HG03354 (cell line): ENCODE measurements around the gene VPS13D.
A peak's percentile ranks its signal among the peaks of the same experiment; 100 is the strongest.

Experiments
- ATAC-seq: cut with Tn5 transposase; IDR thresholded peaks from one replicate; pipeline ENCODE4 v1.9.1; 2021; ENCODE audit warnings: mild to moderate bottlenecking; ENCODE audit not compliant: unreplicated experiment, poor library complexity, severe bottlenecking

Gene VPS13D

DNA sequence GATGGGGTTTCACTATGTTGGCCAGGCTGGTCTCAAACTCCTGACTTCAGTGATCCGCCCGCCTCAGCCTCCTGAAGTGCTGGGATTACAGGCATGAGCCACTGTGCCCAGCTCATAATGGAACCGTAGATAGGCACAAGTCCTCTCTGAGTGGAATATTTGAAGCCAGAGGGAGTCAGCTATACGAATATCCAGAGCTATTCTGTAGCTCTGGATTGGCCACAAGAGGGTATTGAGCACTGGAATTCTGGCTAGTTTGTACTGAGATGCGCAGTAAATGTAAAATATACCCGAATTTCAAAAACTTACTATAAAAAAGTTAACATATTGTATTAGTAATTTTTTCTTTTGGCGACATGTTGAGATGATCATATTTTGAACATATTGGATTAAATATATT is 851 bp upstream of the VPS13D start:
- ATAC-seq = no peak

DNA sequence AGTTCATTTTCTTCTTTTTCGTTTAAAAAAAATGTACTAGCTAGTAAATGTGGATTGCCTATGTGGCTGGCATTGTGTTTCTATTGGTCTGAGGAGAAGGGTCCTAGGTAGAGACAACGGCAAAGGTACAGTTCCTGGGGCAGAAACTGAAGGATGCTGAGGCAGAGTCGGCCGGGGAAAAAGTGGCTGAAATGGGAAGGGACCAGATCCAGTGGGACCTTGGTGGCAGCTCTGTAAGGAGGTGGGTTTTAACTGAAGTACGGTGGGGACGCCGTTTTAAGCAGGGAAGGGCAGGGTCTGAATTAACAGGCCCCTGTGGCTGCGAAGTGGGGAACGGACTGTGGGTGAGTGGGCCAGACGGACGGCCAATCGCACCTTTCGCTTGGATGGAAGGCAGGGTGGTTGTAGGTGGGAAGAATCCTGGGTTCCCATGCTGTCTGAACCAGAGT is 420 bp upstream of the VPS13D start:
- ATAC-seq = peak; percentile 4

DNA sequence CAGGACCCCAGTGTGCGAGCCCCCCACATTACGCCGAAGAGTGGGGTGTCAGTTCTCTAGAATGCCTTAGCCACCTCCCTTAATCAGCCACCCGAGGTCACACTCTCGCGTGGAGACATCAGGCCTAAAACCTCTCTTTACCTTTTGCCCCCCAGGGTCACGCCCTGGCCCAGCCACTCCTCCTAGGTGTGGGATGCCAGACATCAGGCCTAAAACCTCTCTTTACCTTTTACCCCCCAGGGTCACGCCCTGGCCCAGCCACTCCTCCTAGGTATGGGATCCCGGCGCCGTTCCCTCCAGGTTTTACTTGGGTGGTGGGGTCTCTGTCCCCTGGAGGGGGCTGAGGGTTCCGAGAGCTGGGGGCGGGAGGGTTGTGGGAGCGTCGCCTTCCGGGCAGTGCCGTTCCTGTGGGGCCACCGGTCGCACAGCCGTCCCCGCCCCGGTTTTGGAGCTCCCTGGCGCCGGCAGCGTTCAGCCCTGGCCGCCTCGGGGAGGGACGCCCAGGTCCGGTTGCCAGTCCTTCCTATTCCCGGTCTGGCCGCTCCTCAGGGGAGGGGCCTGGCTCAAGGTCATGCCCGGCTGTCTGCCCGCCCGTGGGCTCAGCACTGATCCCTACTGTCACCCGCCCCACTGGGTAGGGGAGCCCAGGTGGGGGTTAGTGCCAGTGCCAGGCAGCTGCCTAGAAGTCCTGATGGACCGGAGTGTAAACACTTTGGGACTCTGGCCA is 882 bp downstream of the VPS13D start:
- peak; percentile 22 for ATAC-seq

DNA sequence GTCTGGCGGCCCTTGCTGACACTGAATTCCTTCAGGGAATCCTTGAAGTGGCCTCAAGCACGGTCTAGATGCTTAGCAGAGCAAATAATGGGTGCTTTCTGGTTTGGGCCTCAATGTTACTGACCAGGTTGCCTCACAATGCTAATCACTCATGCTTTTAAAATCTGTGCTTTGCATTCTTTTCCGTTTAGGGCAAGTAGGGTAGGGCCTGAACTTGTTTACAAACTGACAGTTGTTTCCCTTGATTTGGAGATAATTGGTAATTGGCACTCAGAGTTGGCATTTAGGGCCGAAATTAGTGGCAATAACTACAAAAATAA is 1.4 kb downstream of the VPS13D start:
- ATAC-seq = no peak

DNA sequence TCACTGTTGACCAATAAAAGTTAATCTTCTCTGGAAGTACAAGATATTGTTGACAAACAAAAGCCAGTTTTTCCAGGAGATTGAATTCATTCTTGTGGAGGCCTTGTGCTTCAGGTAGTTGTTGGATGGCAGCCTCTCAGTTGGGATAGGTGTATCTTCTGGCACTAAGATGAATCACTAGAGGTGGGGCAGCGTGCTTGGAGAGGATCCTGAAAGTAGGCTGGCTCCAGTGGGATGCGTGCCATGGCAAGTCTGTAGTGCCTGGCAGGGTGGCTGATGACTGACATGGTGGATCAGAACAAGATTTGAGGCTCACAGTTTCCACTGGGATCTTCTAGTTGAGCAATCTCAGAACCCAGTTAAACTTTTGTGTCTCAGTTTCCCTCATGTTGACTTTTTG is 2.4 kb downstream of the VPS13D start:
- ATAC-seq = no peak

DNA sequence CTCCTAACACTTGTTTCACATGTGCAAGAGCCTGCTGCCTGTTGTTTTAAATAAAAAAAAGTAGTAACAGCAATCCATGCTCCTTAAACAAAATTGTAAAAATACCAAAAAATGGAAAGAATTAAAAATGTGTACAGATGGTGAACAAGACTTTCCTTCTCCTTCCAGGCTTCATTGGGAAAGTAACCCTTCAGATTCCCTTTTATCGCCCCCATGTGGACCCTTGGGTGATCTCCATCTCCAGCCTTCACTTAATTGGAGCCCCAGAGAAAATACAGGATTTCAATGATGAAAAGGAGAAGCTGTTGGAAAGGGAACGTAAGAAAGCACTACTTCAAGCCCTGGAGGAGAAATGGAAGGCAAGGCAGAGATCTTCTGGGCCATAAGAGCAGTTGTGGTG is 14.2 kb downstream of the VPS13D start:
- no peak for ATAC-seq

DNA sequence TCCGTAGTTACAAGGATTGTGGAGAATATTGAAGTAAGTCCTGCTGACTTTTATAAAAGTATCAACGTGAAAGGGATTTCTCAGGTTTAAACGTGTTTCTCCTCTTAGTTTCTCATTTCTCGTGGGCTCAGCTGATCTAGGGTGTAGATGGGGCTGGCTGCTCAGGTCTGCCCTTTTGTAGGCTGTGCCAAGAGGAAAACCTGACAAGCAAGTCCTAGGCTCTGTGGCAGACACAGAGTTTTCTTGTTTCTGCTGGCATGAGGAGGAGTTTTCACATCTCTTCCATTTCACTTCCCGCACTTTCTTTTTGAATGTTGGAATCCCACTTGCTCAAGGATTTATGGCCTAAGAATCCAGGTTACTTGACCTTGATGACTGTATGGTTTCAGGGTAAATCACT is 14.8 kb downstream of the VPS13D start:
- no peak for ATAC-seq

DNA sequence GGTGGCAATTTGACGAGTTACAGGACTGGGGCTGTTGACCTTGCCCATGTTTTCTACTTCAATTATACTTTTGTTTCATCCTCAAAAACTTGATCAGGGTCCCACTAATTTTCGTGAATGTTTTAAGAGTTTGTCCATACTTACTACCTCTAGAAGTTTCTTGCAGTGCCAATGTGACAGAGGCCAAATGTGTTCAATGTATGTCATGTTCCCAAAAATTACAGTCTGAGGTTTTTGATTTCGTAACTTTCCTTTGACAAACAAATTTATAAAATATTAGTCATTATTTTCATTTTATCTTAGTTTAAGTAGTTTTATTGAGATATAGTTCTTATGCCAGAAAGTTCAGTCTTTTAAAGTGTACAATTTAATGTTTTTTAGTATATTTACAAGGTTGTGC is 15.3 kb downstream of the VPS13D start:
- ATAC-seq = no peak

DNA sequence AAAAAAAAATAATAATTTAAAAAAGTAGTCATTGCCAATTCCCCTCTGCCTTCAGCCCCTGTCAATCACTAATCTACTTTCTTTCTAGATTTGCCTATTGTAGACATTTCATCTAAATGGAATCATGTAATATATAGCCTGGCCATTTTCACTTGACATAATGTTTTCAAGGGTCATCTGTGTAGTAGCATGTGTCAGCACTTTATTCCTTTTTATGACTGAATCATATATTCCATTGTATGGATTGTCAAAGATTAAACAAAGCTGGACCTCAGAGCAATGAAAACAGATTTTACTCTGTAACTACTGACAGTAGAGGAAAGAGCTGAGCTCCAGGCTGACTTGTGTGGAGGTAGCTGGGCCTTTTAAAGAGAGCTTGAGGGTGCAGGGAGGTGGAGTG is 15.9 kb downstream of the VPS13D start:
- no peak for ATAC-seq

DNA sequence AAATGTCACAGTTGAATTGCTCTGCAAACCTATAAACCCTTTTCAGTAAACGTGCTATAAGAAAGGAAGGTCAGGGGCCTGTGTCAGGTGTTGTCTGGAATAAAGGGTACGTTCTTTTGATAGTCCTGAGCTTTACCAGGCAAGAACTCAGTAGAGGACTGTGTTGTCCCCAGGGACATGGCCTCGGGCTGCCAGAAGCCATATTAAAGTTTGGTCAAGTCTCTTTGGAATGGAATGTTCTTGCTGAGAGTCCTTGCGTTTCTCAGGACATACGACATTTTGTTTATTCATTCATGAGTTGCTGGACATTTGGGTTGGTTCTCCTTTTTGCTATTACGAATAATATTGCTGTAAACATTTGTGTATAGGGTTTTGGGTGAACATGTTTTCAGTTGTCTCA is 16.8 kb downstream of the VPS13D start:
- no peak for ATAC-seq

DNA sequence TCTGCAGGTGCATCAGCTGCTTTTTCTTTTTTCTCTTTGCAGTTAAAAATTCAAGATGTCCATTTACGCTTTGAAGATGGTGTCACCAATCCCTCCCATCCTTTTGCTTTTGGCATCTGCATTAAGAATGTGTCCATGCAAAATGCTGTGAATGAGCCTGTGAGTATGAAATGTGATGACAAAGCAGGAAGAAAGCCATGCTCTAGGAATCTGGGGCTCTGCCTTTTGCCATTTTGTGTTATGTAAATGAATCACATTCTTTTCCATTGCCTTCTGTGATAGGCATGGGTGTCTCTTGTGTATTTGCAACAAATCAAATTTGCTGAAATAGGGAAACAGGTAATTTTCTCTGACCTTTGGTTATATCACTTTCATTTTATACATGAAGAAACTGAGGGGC is 19.4 kb downstream of the VPS13D start:
- ATAC-seq = no peak

DNA sequence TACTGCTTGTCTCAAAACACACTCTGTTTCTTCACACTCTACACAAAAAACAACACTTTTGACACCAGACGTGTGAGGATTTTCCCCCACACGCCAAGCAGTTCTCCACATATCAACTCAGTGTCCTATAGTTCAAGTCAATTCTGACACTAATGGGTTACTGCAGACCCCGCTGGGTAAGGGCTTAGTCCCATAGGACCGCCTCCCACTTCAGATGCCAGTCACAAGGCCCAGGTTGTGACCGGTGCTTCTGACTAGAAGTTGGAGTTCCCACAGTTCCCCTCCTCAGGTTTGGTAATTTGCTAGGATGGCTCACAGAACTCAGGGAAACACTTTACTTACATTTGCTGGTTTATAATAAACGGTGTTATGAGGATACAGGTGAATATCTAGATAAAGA is 19.9 kb downstream of the VPS13D start:
- ATAC-seq = no peak

DNA sequence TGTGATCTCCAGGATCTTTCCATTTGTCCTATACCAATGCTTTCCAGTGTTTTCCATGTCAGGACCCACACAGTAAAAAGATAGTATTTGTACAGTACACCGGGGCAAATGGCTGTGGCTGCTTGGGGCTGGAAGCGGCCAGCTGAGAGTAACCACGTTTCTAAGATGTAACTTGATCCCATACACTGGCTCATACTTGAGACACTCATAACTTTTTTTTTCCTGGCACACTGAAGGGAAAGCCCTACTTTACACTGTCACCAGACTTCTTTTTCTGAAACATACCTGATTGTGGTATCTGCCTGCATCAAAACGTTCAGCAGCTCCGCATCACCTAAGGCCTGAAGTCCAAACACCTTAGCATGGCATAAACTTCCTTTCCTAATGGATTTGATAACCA is 21.6 kb downstream of the VPS13D start:
- ATAC-seq = no peak

DNA sequence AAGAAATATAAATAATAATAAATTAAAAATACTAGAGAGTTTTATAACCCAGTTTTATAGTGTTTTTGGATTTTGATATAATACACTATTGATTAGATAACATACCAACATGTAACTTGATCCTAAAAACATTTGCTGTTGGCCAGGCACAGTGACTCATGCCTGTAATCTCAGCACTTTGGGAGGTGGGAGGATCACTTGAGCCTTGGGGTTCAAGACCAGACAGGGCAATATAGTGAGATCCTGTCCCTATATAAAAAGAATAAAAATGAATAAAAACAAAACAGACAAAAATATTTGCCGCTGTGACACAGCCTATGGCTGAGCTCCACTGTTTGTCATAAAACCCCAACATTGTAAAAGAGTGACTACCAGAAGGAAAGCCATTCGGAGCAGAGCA is 26.1 kb downstream of the VPS13D start:
- no peak for ATAC-seq

DNA sequence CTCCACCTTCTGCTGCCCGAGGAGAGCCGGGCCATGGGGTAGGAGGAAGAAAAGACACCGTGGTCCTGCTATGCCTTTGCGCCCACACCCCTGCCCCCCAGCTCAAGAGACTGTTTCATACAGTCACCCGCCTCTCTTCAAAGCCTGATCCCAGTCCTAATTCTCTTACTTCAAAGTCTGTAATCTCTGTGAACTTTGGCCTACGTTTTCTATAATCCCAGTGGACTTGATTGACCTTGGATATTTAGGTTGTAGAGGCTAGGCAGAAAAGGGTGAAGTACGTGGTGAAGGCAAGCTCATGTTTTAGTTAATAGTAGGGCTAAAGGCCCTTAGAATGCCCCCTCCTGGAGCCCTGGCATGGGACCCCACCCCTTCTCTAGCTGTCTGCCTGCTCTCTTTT is 28.4 kb downstream of the VPS13D start:
- ATAC-seq = no peak

DNA sequence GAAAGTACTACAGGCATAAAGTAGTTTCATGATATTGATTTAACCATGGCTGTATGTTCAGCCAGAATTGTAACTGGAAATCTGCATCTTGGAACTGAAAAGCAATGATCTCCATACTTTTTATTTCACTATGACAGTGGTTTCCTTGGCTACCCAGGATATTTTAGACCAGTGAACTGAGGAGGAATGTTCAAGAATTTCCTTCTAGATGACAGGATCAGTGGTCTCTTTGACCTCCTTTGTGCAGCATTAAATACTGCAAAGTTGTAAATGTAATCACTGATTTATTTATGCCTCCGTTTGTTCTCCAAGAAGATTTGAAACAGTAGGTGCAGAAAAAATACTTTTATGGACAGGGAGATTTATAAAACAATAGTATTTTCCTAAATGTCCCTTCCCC is 39.5 kb downstream of the VPS13D start:
- ATAC-seq = no peak

DNA sequence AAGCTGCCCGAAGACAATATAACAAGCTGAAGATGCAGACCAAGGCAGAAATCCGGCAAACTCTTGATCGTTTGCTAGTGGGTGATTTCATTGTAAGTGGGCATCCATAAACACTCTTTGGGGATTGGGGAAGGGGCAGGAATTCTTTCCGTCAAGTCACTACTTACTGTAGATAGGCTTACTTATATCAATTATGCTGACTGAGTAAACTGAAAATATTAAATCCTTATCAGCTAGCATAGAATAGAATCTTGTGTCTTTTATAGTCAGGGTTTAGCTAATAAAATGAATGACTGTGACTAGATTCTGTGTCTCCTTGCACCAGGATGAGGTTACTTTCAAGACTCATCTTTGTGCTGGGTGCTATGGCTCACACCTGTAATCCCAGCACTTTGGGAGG is 41.2 kb downstream of the VPS13D start:
- ATAC-seq = no peak

DNA sequence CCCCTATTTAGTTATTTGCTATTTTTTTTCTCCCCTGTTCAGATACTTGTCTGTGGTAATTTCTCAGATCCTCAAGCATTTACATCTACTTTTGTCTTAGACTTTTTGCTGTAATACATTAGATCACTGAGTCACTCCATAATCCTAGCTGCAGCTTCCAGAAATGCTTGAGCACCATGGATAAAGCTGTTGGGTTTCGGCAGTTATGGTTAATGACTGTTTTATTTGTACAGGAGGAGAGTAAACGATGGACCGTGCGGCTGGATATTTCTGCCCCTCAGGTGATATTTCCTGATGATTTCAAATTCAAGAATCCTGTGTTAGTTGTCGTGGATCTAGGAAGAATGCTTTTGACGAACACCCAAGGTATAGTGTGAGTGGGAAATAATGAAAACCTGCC is 42.9 kb downstream of the VPS13D start:
- no peak for ATAC-seq

DNA sequence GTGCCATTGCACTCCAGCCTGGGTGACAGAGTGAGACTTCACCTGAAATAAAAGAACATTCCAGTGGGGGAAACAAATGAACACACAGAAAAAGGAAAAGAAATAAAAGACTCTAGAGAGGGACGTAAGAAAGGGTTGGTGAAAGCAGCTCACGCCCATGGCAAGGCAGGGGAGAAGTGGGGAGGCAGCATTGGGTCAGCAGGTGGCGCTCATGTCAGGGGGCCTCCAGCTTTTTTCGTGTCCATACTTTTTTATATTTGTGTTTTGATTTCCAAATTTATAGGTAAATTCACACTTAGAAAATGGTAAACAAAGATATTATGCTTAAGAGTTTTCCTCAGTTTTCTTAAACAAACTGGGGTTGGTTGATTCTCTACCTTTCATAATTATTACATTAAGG is 45.5 kb downstream of the VPS13D start:
- ATAC-seq = no peak

DNA sequence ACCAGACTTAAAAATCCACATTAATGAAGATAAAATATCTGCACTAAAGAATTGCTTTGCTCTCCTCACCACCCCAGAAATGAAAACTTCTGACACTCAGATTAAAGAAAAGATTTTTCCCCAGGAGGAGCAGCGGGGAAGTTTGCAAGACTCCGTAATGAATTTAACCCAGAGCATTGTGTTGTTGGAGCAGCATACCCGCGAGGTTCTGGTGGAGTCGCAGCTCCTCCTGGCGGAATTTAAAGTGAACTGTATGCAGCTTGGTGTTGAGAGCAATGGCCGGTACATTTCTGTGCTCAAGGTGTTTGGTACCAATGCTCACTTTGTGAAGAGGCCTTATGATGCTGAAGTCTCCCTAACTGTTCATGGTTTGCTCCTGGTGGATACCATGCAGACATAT is 46.4 kb downstream of the VPS13D start:
- no peak for ATAC-seq

DNA sequence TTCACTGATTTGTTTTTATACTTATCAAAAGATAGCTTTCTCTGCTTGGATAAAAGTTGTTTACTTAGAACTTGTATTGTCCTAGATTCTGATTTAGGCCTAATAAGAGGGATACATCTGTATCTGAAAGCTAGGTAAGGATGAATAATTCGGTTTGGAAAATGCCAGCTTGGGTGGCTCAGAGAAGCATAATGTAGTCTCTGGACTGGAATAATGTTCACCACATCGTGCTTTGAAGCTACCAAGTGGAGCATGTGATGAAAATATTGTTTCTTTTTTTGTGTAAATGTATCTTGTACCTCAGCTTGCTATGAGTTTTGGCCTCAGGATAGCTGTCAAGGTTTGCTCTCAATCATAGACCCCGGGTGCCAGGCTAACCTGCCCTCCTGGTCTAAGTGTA is 49.2 kb downstream of the VPS13D start:
- no peak for ATAC-seq

DNA sequence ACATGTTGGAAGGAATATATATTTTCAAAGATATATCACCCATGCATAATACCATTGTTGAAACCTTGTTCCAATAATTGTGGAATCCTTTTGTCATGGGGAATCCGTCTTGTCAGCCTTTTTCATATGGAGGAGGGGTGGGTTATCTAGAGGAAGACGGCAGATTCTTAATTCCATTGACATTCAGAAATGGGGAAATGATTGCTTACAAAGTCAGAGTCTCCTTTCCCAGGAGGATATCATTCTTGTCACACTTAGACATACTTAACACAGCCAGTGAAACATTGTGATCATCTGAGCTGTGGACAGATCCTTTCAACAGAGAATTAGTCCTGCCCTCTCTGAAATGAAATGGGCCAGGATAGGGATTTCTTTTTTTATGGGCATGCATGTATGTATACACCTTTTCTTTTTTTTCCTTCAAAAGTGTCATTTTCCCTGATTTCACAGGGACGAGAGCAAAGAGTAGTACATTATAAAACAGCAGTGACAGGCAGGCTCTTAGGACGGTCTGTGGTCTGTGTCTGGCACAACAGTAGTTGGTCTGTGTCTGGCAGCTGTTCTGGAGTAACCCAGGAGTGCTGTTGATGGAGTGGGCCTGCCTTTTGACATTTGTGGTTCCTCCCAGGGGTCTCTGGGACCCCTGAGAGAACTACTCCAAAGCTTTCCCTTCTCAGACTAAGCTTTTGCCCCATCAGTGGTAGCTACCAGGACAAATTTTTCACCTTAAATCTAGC is 50.1 kb downstream of the VPS13D start:
- no peak for ATAC-seq
